DOHH2 (cell line): ENCODE results near the gene INTS14.

ENCODE experiments used
- EZH2phosphoT487 ChIP-seq: fragments of 200-600 bp; sonication (generic); IDR thresholded peaks from 2 replicates; pipeline ENCODE4 v1.6.1; 2017; ENCODE audit warnings: borderline replicate concordance, mild to moderate bottlenecking, antibody characterized with exemption, low read length, moderate library complexity, mixed read lengths
- TF ChIP-seq, protein P1 (sequence below): fragments of 200-600 bp; sonication (generic); IDR thresholded peaks from one replicate; pipeline ENCODE4 v1.5.1; 2014; ENCODE audit warnings: antibody characterized with exemption, mild to moderate bottlenecking, low read depth, low read length; ENCODE audit not compliant: poor library complexity, severe bottlenecking

DNA sequence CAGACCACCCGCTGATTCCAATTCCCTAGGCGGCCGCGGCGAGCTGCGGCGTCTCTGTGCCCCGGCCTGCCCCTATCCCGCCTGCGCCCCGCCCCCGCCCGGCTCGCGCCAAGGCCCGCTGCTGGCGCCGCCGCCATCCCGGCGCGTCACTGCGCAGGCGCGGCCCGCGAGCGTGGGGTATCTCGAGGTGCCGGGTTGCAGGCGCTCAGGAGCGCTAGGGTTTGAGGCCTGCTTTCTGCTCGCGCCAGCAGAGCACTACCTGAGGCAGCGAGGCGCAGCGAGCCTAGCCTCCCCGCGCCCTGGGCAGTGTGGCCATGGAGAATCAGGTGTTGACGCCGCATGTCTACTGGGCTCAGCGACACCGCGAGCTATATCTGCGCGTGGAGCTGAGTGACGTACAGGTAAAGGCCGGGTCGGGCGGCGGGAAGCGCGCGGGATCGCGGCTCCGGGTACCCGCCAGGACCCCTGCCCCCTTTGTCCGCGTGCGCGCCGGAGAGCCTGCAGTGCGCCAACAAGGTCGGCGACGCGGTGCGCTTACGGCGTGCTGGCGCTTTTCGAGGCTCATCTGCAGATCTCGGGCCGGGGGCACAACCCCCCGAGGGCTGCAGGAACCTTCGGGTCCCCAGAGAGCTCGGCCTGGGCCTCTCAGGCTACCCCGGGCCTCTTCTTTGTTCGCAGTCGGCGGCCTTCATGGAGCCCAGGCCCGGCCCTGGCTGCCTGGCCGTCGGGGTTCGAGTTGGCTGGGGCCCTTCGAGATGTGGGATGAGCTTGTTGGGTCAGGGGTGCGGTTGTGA is 80.4 kb downstream of the INTS14 start, which contains the start of gene HACD3:
- TF ChIP-seq, protein P1, sequence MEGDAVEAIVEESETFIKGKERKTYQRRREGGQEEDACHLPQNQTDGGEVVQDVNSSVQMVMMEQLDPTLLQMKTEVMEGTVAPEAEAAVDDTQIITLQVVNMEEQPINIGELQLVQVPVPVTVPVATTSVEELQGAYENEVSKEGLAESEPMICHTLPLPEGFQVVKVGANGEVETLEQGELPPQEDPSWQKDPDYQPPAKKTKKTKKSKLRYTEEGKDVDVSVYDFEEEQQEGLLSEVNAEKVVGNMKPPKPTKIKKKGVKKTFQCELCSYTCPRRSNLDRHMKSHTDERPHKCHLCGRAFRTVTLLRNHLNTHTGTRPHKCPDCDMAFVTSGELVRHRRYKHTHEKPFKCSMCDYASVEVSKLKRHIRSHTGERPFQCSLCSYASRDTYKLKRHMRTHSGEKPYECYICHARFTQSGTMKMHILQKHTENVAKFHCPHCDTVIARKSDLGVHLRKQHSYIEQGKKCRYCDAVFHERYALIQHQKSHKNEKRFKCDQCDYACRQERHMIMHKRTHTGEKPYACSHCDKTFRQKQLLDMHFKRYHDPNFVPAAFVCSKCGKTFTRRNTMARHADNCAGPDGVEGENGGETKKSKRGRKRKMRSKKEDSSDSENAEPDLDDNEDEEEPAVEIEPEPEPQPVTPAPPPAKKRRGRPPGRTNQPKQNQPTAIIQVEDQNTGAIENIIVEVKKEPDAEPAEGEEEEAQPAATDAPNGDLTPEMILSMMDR: no peak
- TF ChIP-seq EZH2phosphoT487: no peak
